H1 (cell line): ENCODE results near the gene ADAMTS14. TPM values are rescaled to one million over a fixed set of nuclear protein-coding genes. Genes with fewer than 3 reads are reported as not detected.
"Not testable (repeated sequence)": the region's sequence is repeated elsewhere in the genome, so short reads cannot be mapped to it uniquely, and the experiment has no call there.

Experiments used
- CTCF ChIA-PET: fragments of 300-600 bp; sonication (Branson Sonifier 250); formaldehyde crosslinking; loops from one replicate; lab custom pipeline; 2021; ENCODE audit not compliant: partially characterized antibody; lab: Charles Lee
- POLR2A ChIA-PET: fragments of 300-600 bp; sonication (Branson Sonifier 250); formaldehyde crosslinking; loops from one replicate; lab custom pipeline; 2021; ENCODE audit warnings: inconsistent platforms; ENCODE audit not compliant: partially characterized antibody; lab: Charles Lee
- DNase-seq, 2 experiments: peaks; one replicate each; pipeline versions ENCODE4 v3.0.0 to v3.0.0-alpha.2; 2010 to 2022; ENCODE audit warnings: low spot score in 2 of 2, low read depth in 1 of 2, mixed read lengths in 1 of 2
- FAIRE-seq: peaks from 2 replicates; lab custom pipeline; 2011; peaks lifted over from hg19 to GRCh38; lab: Jason Lieb, UNC
- H2AFZ ChIP-seq: 2 replicates; pipeline ENCODE4 v1.8.1; 2012; ENCODE audit warnings: low read length, inconsistent platforms
- H2AK5ac ChIP-seq: 2 replicates; pipeline ENCODE4 v1.6.1; 2013; ENCODE audit warnings: low read depth, low read length
- H2BK120ac ChIP-seq: replicated peaks from 2 replicates; pipeline ENCODE3; 2013; ENCODE audit warnings: low read depth, low read length, inconsistent platforms
- H2BK12ac ChIP-seq: 2 replicates; pipeline ENCODE4 v1.6.1; 2013; ENCODE audit warnings: low read depth, low read length
- H2BK15ac ChIP-seq: 2 replicates; pipeline ENCODE4 v1.6.1; 2013; ENCODE audit warnings: low read length
- H2BK20ac ChIP-seq: 2 replicates; pipeline ENCODE4 v1.6.1; 2013; ENCODE audit warnings: low read length
- H2BK5ac ChIP-seq: 2 replicates; pipeline ENCODE4 v1.6.1; 2013; ENCODE audit warnings: low read depth, low read length
- H3K14ac ChIP-seq: 2 replicates; pipeline ENCODE4 v1.6.1; 2013; ENCODE audit warnings: inconsistent platforms; ENCODE audit not compliant: insufficient read length
- H3K18ac ChIP-seq: 2 replicates; pipeline ENCODE4 v1.6.1; 2013; ENCODE audit warnings: low read length; ENCODE audit errors: extremely low read depth
- H3K23ac ChIP-seq: 2 replicates; pipeline ENCODE4 v1.6.1; 2013; ENCODE audit warnings: inconsistent platforms; ENCODE audit not compliant: insufficient read length
- H3K23me2 ChIP-seq: 2 replicates; pipeline ENCODE4 v1.6.1; 2013; ENCODE audit warnings: low read depth, low read length
- H3K27ac ChIP-seq: 2 replicates; pipeline ENCODE4 v1.6.1; 2011; ENCODE audit warnings: low read depth, low read length, inconsistent platforms
- H3K27me3 ChIP-seq, 4 experiments: replicated peaks in 1 of 4; 1 replicate in 1 of 4; 2 replicates in 3 of 4; pipeline versions ENCODE4 v1.6.1 to v1.8.1; 2011 to 2013; ENCODE audit warnings: low read length in 3 of 4, mild to moderate bottlenecking in 3 of 4, inconsistent platforms in 2 of 4, mixed read lengths in 2 of 4, moderate library complexity in 1 of 4; ENCODE audit not compliant: control insufficient read depth in 3 of 4, insufficient read depth in 3 of 4; ENCODE audit errors: extremely low read depth in 1 of 4
- H3K36me3 ChIP-seq, 4 experiments: 2 replicates each; pipeline versions ENCODE4 v1.6.1 to v1.8.1; 2011 to 2013; ENCODE audit warnings: mild to moderate bottlenecking in 4 of 4, low read length in 3 of 4, moderate library complexity in 2 of 4, control low read depth in 1 of 4, inconsistent platforms in 1 of 4; ENCODE audit not compliant: insufficient read depth in 4 of 4, control insufficient read depth in 2 of 4
- H3K4ac ChIP-seq: replicated peaks from 2 replicates; pipeline ENCODE3; 2013; ENCODE audit warnings: low read length, low read depth, mixed read lengths, inconsistent platforms; ENCODE audit not compliant: insufficient read length
- H3K4me1 ChIP-seq, 4 experiments: replicated peaks in 1 of 4; 1 replicate in 1 of 4; 2 replicates in 3 of 4; pipeline versions ENCODE4 v1.6.1 to v1.8.1; 2011 to 2013; ENCODE audit warnings: low read length in 3 of 4, inconsistent platforms in 2 of 4, mixed read lengths in 1 of 4; ENCODE audit not compliant: insufficient read depth in 4 of 4, control insufficient read depth in 3 of 4
- H3K4me2 ChIP-seq, 2 experiments: 2 replicates each; pipeline versions ENCODE4 v1.6.1 to v1.8.1; 2011 to 2013; ENCODE audit warnings: low read depth in 2 of 2, low read length in 2 of 2, control low read depth in 1 of 2, inconsistent platforms in 1 of 2, mild to moderate bottlenecking in 1 of 2; ENCODE audit not compliant: insufficient read depth in 1 of 2
- H3K4me3 ChIP-seq, 4 experiments: fragments of 200-600, 300-600 bp in 1 of 4; sonication (generic), shearing (Covaris generic), sonication (Bioruptor Twin) in 1 of 4; 2 replicates each; pipeline versions ENCODE4 v1.5.1 to v1.8.1; 2011 to 2016; ENCODE audit warnings: low read length in 4 of 4, low read depth in 3 of 4, control low read depth in 2 of 4, inconsistent platforms in 2 of 4, mild to moderate bottlenecking in 2 of 4, mixed read lengths in 1 of 4, moderate library complexity in 1 of 4; ENCODE audit not compliant: insufficient read depth in 2 of 4; ENCODE audit errors: extremely low read depth in 1 of 4
- H3K56ac ChIP-seq: replicated peaks from 2 replicates; pipeline ENCODE3; 2013; ENCODE audit warnings: low read depth, mild to moderate bottlenecking, mixed read lengths, low read length, inconsistent platforms; ENCODE audit not compliant: insufficient read length
- H3K79me1 ChIP-seq: 2 replicates; pipeline ENCODE4 v1.6.1; 2013; ENCODE audit warnings: low read depth, low read length, control low read depth
- H3K79me2 ChIP-seq, 2 experiments: 2 replicates each; pipeline versions ENCODE4 v1.6.1 to v1.8.1; 2012 to 2013; ENCODE audit warnings: low read length in 2 of 2, mild to moderate bottlenecking in 2 of 2, inconsistent platforms in 1 of 2; ENCODE audit not compliant: insufficient read depth in 2 of 2, control insufficient read depth in 1 of 2
- H3K9ac ChIP-seq, 4 experiments: replicated peaks in 1 of 4; 1 replicate in 1 of 4; 2 replicates in 3 of 4; pipeline versions ENCODE4 v1.6.1 to v1.8.1; 2011 to 2013; ENCODE audit warnings: low read depth in 3 of 4, low read length in 3 of 4, control low read depth in 2 of 4, mild to moderate bottlenecking in 2 of 4, moderate library complexity in 2 of 4, inconsistent platforms in 1 of 4; ENCODE audit errors: extremely low read depth in 1 of 4
- H3K9me3 ChIP-seq, 2 experiments: 2 replicates each; pipeline versions ENCODE4 v1.6.1 to v1.8.1; 2012 to 2013; ENCODE audit warnings: mild to moderate bottlenecking in 2 of 2, moderate library complexity in 2 of 2, control low read depth in 1 of 2, inconsistent platforms in 1 of 2, low read depth in 1 of 2, low read length in 1 of 2, mixed read lengths in 1 of 2; ENCODE audit not compliant: insufficient read depth in 2 of 2
- H4K20me1 ChIP-seq, 2 experiments: replicated peaks in 1 of 2; 2 replicates each; pipeline versions ENCODE3 to v1.8.1; 2011 to 2013; ENCODE audit warnings: inconsistent platforms in 2 of 2, low read length in 2 of 2, mild to moderate bottlenecking in 1 of 2; ENCODE audit not compliant: insufficient read depth in 2 of 2, control insufficient read depth in 1 of 2
- H4K5ac ChIP-seq: 2 replicates; pipeline ENCODE4 v1.6.1; 2013; ENCODE audit warnings: low read length, low read depth, mixed read lengths, inconsistent platforms; ENCODE audit not compliant: insufficient read length
- H4K8ac ChIP-seq: 2 replicates; pipeline ENCODE4 v1.8.0; 2013; ENCODE audit warnings: mild to moderate bottlenecking, moderate library complexity, low read length, inconsistent platforms; ENCODE audit not compliant: insufficient read depth; ENCODE audit errors: extremely low read depth
- H4K91ac ChIP-seq: replicated peaks from 2 replicates; pipeline ENCODE3; 2013; ENCODE audit warnings: low read length, mixed read lengths, inconsistent platforms; ENCODE audit not compliant: insufficient read length
- WGBS, 2 experiments: shearing (Covaris generic) in 1 of 2; methylation state at CpG; one replicate each; pipeline versions ENCODE4 v1.1.6 to v1.1.7; 2013 to 2015; ENCODE audit warnings: low lambda C conversion rate in 2 of 2, mixed read lengths in 2 of 2, inconsistent platforms in 1 of 2, low coverage in 1 of 2, missing lambda C conversion rate in 1 of 2; ENCODE audit not compliant: insufficient replicate concordance in 2 of 2, insufficient coverage in 1 of 2, insufficient read length in 1 of 2; ENCODE audit errors: extremely low coverage in 1 of 2, missing lambda C conversion rate in 1 of 2; 5-methylcytosine and 5-hydroxymethylcytosine counted together
- polyA plus RNA-seq, 7 experiments: library from polyadenylated mRNA; depleted of rRNA in 3 of 7; stranded (reverse) in 5 of 7; unstranded in 2 of 7; fragments of >200 nt in 5 of 7; fragments of 200-250 nt in 2 of 7; gene quantifications; 1 replicate in 5 of 7; 2 replicates in 1 of 7; 4 replicates in 1 of 7; pipeline versions ENCODE4 v1.2.1 to v1.2.3, GENCODE V29; 2011 to 2013; ENCODE audit warnings: missing spikeins in 2 of 7, mixed read lengths in 2 of 7
- total RNA-seq: library from RNA; stranded (reverse); fragmentation: NEBNext Ultra II Directional; extraction: Animal tissue kit (Norgen Biotek cat#: 25700); gene quantifications from 2 replicates; pipeline ENCODE4 v1.2.1, GENCODE V29; 2021

Gene ADAMTS14
- total and polyA plus RNA-seq, 2 of the 8 experiments (the other 6 are each of a cell fraction or from before 2014, with no cell fraction given) = 2.0 to 2.3 TPM

GRCh38 chr10:70631735-70632134 lies 40.6 kb upstream of the ADAMTS14 start:
- not testable (repeated sequence) for H4K8ac ChIP-seq, H3K4ac ChIP-seq, H3K4me1 ChIP-seq, H3K36me3 ChIP-seq, H2AK5ac ChIP-seq, H4K20me1 ChIP-seq, H3K18ac ChIP-seq, H3K56ac ChIP-seq, H2BK12ac ChIP-seq, H3K9ac ChIP-seq, H2BK120ac ChIP-seq, H3K27ac ChIP-seq, H3K23ac ChIP-seq, H2BK20ac ChIP-seq, H4K91ac ChIP-seq, H3K79me1 ChIP-seq, FAIRE-seq, H3K4me3 ChIP-seq, H3K27me3 ChIP-seq, H3K79me2 ChIP-seq, H2BK5ac ChIP-seq, H2BK15ac ChIP-seq, H4K5ac ChIP-seq, H3K14ac ChIP-seq, H3K23me2 ChIP-seq, H3K4me2 ChIP-seq, H2AFZ ChIP-seq
- ChIA-PET POLR2A (interaction anchor here (0.8 to 1.0 kb wide), 2 partner anchors 9 to 27 kb away, joined by 3 read pairs; no protein-coding TSS in a partner anchor), CTCF (interaction anchor here (0.6 to 1.2 kb wide), 3 partner anchors 13 to 265 kb away, joined by 3 read pairs; no protein-coding TSS in a partner anchor)
- peaks cover 9 to 13% of the 10 kb centered on the region in 2 experiments for H3K9me3 ChIP-seq
- peak in 1 of 2 experiments; percentile 8 for DNase-seq
- 81% methylated on average over 1 of the region's 6 CpGs; no CpG with 5 or more reads in 1 of the 2 experiments for WGBS, 2 experiments
